SH-SY5Y (cell line): ENCODE results near the gene ANKRD50.

Experiments
- GATA2 ChIP-seq: IDR thresholded peaks from 2 replicates; pipeline ENCODE4 v1.6.1; 2011; ENCODE audit warnings: mild to moderate bottlenecking, low read depth, low read length
- GATA3 ChIP-seq: IDR thresholded peaks from 2 replicates; pipeline ENCODE4 v1.6.1; 2011; ENCODE audit warnings: low read depth, mild to moderate bottlenecking, low read length, moderate library complexity

GRCh38 chr4:124641715-124642381 is 70.7 kb downstream of the ANKRD50 start:
- TF ChIP-seq GATA2: no peak
- no peak for TF ChIP-seq GATA3
